Spleen (tissue), 11 donors: ENCODE results near the gene ILF2. TPM values are rescaled to one million over a fixed set of nuclear protein-coding genes. Genes with fewer than 3 reads are reported as not detected.

Experiments
- DNase-seq: peaks from one replicate; pipeline ENCODE4 v3.0.0-alpha.2; 2020
- H3K27ac ChIP-seq, 8 donors: fragments of 200-600 bp; sonication (generic) in 7 of 8; 1 replicate in 4 of 8; 2 replicates in 4 of 8; pipeline versions ENCODE4 v1.5.0 to v1.8.0; 2016 to 2021; ENCODE audit warnings: inconsistent platforms in 4 of 8, mild to moderate bottlenecking in 4 of 8, moderate library complexity in 1 of 8
- H3K27me3 ChIP-seq, 7 donors: fragments of 200-600 bp; sonication (generic) in 6 of 7; replicated peaks in 1 of 7; 1 replicate in 4 of 7; 2 replicates in 3 of 7; pipeline versions ENCODE4 v1.5.0 to v1.8.0; 2016 to 2021; ENCODE audit warnings: inconsistent platforms in 3 of 7, mild to moderate bottlenecking in 1 of 7
- H3K36me3 ChIP-seq, 6 donors: fragments of 200-600 bp; sonication (generic) in 5 of 6; 1 replicate in 4 of 6; 2 replicates in 2 of 6; pipeline versions ENCODE4 v1.5.0 to v1.8.0; 2016 to 2021; ENCODE audit warnings: inconsistent platforms in 2 of 6
- H3K4me1 ChIP-seq, 6 donors: fragments of 200-600 bp; sonication (generic) in 5 of 6; 1 replicate in 3 of 6; 2 replicates in 3 of 6; pipeline versions ENCODE4 v1.5.0 to v1.8.0; 2016 to 2021; ENCODE audit warnings: inconsistent platforms in 3 of 6
- H3K4me3 ChIP-seq, 8 donors: fragments of 200-600 bp; sonication (generic) in 7 of 8; 1 replicate in 4 of 8; 2 replicates in 4 of 8; pipeline versions ENCODE4 v1.5.0 to v1.8.0; 2016 to 2021; ENCODE audit warnings: inconsistent platforms in 4 of 8, mild to moderate bottlenecking in 4 of 8, moderate library complexity in 2 of 8
- H3K9me3 ChIP-seq, 8 donors: fragments of 200-600 bp; sonication (generic) in 7 of 8; 1 replicate in 4 of 8; 2 replicates in 4 of 8; pipeline versions ENCODE4 v1.5.0 to v1.8.0; 2016 to 2021; ENCODE audit warnings: inconsistent platforms in 4 of 8
- CTCF ChIP-seq, 11 experiments: fragments of 200-600 bp in 7 of 11; fragments of 450-650 bp in 4 of 11; sonication (generic) in 4 of 11; IDR thresholded peaks in 8 of 11; conservative IDR thresholded peaks in 3 of 11; 1 replicate in 7 of 11; 2 replicates in 4 of 11; pipeline versions ENCODE4 v1.4.0 to v1.8.0; 2016 to 2021; ENCODE audit warnings: antibody characterized with exemption in 11 of 11, inconsistent platforms in 4 of 11, mild to moderate bottlenecking in 1 of 11
- POLR2A ChIP-seq, 3 donors: fragments of 450-650 bp; IDR thresholded peaks; one replicate each; pipeline ENCODE4 v1.5.1; 2017; ENCODE audit warnings: antibody characterized with exemption in 3 of 3, mild to moderate bottlenecking in 1 of 3
- POLR2AphosphoS5 ChIP-seq, 3 donors: sonication (generic); formaldehyde crosslinking; IDR thresholded peaks; one replicate each; pipeline ENCODE4 v1.5.1; 2017; ENCODE audit warnings: antibody characterized with exemption in 3 of 3
- WGBS, 5 donors: extraction: QIAGEN DNeasy Blood & Tissue Kit in 3 of 5; methylation state at CpG; one replicate each; pipeline versions ENCODE4 v1.1.5 to v1.1.7; 2013 to 2018; 5-methylcytosine and 5-hydroxymethylcytosine counted together
- intact Hi-C: fragments of 100-400 bp; cut with DNase I; formaldehyde crosslinking; loops from one replicate; pipeline ENCODE4 v1.15.0; 2023; ENCODE audit warnings: low total_unique reads
- polyA plus RNA-seq, 3 donors: library from polyadenylated mRNA; stranded (reverse); fragments of 200-250 nt; gene quantifications; one replicate each; pipeline ENCODE4 v1.2.1, GENCODE V29; 2013
- total RNA-seq, 7 donors: library from RNA; depleted of rRNA in 3 of 7; stranded (reverse); fragments of >200 nt in 3 of 7; fragmentation: NEBNext Ultra II Directional in 4 of 7; extraction: Animal tissue kit (Norgen Biotek cat#: 25700) in 4 of 7; gene quantifications; one replicate each; pipeline versions ENCODE4 v1.1.0 to v1.2.1, GENCODE V29; 2016 to 2021
- donor health status: healthy with polysubstance abuse.
- donor health status: DM: no; HTN: no; CAD: no; lungs with moderate emphysema.
- donor health status: DM: no; HTN: no; CAD: no.
- donor health status: Bipolar disorder and iron deficiency.
- donor health status: healthy.
- donor health status: DM: no; HTN: no; CAD: no.
- donor health status: DM: yes; HTN: yes; CAD: no.

The ILF2 gene
- total and polyA plus RNA-seq, 10 donors = 54.9 to 105 (median 83.9) TPM

- Histone ChIP-seq H3K27me3 (peaks cover 7 to 52% (median 21%) of the 10 kb centered on the region in 7 donors), H3K27ac (peak overlapping the region in 1 of 8 donors; percentile 11), H3K4me1 (peaks cover 24 to 31% (median 26%) of the 10 kb centered on the region in 6 donors), H3K9me3 (no peaks in the 10 kb centered on the region), H3K36me3 (no peaks in the 10 kb centered on the region), H3K4me3 (peak overlapping the region; percentile 39 to 74 (median 50))
- WGBS, 5 donors = 2 to 5% (median 3%) methylated on average over 32 to 73 of the region's 73 CpGs
- intact Hi-C loops = loop anchor here (5.0 kb wide), 1 partner anchor 68 kb away; no protein-coding TSS in a partner anchor
- DNase-seq = peak; percentile 75
- TF ChIP-seq CTCF (IDR thresholded peaks at IDR 0.05 in 8 of 11, conservative IDR thresholded peaks at IDR 0.05 in 3 of 11) (peak in 2 of 11 experiments; percentile 26 to 45), POLR2AphosphoS5 (IDR thresholded peaks at IDR 0.05) (no peak)
Measured at GRCh38 chr1:153679337-153680119, 8.7 kb upstream of the ILF2 start.

GRCh38 chr1:153678519-153679336 lies 7.9 kb upstream of the ILF2 start, which contains the start of gene NPR1:
Gene NPR1, plus strand, starts transcription at chr1:153678688. Its CDS starts 421 bp downstream, at chr1:153679109.
- 1 to 2% (median 2%) methylated on average over 51 to 78 of the region's 78 CpGs for WGBS, 5 donors
- H3K4me1 ChIP-seq = peaks cover 24 to 31% (median 26%) of the 10 kb centered on the region in 6 donors
- DNase-seq = peak; percentile 79
- H3K27me3 ChIP-seq = peaks cover 7 to 52% (median 21%) of the 10 kb centered on the region in 7 donors
- H3K4me3 ChIP-seq = peak within 1 kb of the TSS; percentile 39 to 74 (median 50)
- TF ChIP-seq POLR2AphosphoS5 (IDR thresholded peaks at IDR 0.05) (peak in 1 of 3 donors; percentile 35), POLR2A (IDR thresholded peaks at IDR 0.05) (no peak), CTCF (IDR thresholded peaks at IDR 0.05 in 8 of 11, conservative IDR thresholded peaks at IDR 0.05 in 3 of 11) (no peak)
- H3K36me3 ChIP-seq = no peaks in the 10 kb centered on the region
- H3K27ac ChIP-seq = peak within 1 kb of the TSS in 1 of 8 donors; percentile 11
- intact Hi-C loops = loop anchor here (5.0 kb wide), 1 partner anchor 69 kb away; no protein-coding TSS in a partner anchor
- H3K9me3 ChIP-seq = no peaks in the 10 kb centered on the region

DNA sequence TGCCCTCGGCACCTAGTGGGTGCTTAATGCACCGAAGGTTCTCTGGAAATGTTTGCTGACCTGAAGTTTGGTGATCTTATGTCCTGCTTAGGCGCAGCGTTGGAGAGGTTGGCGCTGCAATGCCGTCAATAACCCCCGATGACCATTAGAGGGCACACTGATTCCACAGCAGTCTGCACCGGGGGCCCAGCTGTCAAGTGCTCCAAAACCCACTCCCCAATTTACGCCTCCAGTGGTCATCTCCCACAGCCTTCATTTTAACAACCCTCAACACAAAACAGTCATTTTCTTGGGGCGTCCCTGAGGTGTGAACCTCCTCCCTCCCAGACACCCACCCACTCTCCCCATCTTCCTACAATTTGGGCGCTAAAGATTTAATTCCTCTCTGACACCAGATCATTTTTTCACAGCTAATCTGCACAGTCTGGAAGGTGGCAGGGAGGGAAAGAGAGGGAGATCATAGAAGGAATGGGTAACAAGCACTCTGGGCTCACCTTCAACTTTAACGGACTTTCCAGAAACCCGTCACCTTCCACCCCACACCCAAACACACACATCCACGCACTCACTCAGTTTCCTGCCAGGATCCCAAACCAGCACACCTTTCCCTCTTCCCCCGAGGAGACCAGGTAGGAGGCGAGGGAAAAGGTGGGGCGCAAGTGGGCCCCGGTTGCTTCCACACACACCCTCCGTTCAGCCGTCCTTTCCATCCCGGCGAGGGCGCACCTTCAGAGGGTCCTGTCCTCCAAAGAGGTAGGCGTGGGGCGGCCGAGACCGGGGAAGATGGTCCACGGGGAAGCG lies 7.1 kb upstream of the ILF2 start:
- TF ChIP-seq POLR2A (IDR thresholded peaks at IDR 0.05) = no peak
- TF ChIP-seq CTCF (IDR thresholded peaks at IDR 0.05 in 8 of 11, conservative IDR thresholded peaks at IDR 0.05 in 3 of 11) = peak; percentile 62 to 88 (median 82)
- no peak for TF ChIP-seq POLR2AphosphoS5 (IDR thresholded peaks at IDR 0.05)
- intact Hi-C loops = loop anchor here (5.0 kb wide), 1 partner anchor 69 kb away; no protein-coding TSS in a partner anchor
- H3K27ac ChIP-seq = peak overlapping the region in 1 of 8 donors; percentile 11
- DNase-seq = peak; percentile 81
- WGBS, 5 donors = 4 to 7% (median 5%) methylated on average over 24 to 29 of the region's 29 CpGs
- H3K9me3 ChIP-seq = no peaks in the 10 kb centered on the region
- no peaks in the 10 kb centered on the region for H3K36me3 ChIP-seq
- H3K27me3 ChIP-seq = peaks cover 7 to 52% (median 21%) of the 10 kb centered on the region in 7 donors
- peaks cover 24 to 31% (median 26%) of the 10 kb centered on the region in 6 donors for H3K4me1 ChIP-seq
- H3K4me3 ChIP-seq = peak overlapping the region; percentile 39 to 74 (median 50)
